OCI-LY7 (cell line): ENCODE measurements around the gene SNRK.

Experiments
- CTCF ChIP-seq: fragments of 200-600 bp; sonication (generic); conservative IDR thresholded peaks from 2 replicates; pipeline ENCODE4 v1.5.1; 2014; ENCODE audit warnings: mild to moderate bottlenecking, antibody characterized with exemption, low read length, moderate library complexity, mixed read lengths
- EZH2phosphoT487 ChIP-seq: fragments of 200-600 bp; sonication (generic); IDR thresholded peaks from 2 replicates; pipeline ENCODE4 v1.6.1; 2018; ENCODE audit warnings: low read depth, borderline replicate concordance, mild to moderate bottlenecking, mixed run types, antibody characterized with exemption, low read length, moderate library complexity, mixed read lengths

- TF ChIP-seq CTCF = no peak
- TF ChIP-seq EZH2phosphoT487 = no peak
Observed at GRCh38 chr3:43284171-43284570, 2.2 kb upstream of the SNRK start.
